ENCODE data around the gene NUFIP2.
"Not testable (repeated sequence)": the region's sequence is repeated elsewhere in the genome, so short reads cannot be mapped to it uniquely, and the experiment has no call there.

Gene NUFIP2

GRCh38 chr17:29293890-29294579, at the start of gene NUFIP2:
Gene NUFIP2 (minus strand): TSS chr17:29294148. CDS start chr17:29294059, 89 bp downstream.
- peak; percentile 71 to 100 (median 99) for DNase-seq

DNA sequence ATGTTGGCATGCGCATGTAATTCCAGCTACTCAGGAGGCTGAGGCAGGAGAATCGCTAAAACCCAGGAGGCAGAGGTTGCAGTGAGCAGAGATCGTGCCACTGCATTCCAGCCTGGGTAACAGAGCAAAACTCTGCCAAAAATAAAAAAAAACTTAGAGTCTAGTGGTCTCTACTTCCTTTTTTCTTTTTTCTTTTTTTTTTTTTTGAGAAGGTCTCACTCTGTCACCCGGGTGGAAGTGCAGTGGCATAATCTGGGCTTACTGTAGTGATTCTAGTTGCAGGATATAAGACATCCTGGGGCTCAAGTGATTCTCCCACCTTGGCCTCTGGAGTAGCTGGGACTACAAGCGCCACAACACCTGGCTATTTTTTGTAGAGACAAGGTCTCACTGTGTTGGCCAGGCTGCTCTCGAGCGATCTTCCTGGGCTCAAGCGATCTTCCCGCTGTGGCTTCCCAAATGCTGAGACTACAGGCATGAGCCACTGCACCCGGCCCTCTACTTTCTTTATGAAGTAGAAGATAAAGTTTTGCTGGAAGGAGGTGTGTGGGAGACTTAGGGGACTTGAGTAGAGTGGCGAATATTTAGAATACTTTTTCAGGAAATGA, 48.3 kb upstream of the NUFIP2 start:
- no peak for DNase-seq

- DNase-seq: no peak
Measured at GRCh38 chr17:29341726-29342125, 47.8 kb upstream of the NUFIP2 start.

GRCh38 chr17:29339016-29339415, 45.1 kb upstream of the NUFIP2 start:
- not testable (repeated sequence) for DNase-seq

DNA sequence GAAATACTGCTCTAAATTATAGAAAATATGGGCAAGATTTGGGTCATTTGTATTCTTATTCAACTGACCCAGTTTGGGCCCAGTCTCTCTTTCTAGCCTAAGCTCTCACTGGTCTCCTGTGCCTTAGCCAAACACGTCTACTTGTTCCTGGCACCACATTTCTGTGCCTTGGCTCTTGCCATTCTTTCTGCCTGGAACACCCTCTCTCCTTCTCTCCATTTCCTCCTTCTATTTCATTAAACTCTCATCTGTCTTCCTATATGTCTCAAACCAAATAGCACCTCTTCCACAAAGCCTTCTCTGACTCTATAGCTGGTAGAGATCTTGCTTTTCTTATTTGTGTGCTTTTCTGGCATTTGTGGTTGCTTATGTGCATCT, 37.7 kb upstream of the NUFIP2 start:
- peak in 14 of 56 donors; percentile 1 to 56 (median 14) for DNase-seq

- no peak for DNase-seq
Measured at GRCh38 chr17:29331075-29331707, 37.2 kb upstream of the NUFIP2 start.

GRCh38 chr17:29327412-29327811, 33.5 kb upstream of the NUFIP2 start:
- no peak for DNase-seq

- no peak for DNase-seq
Measured at GRCh38 chr17:29326023-29326813, 32.3 kb upstream of the NUFIP2 start.

GRCh38 chr17:29322363-29322762, 28.4 kb upstream of the NUFIP2 start:
- no peak for DNase-seq

- DNase-seq: no peak
Measured at GRCh38 chr17:29303386-29303785, 9.4 kb upstream of the NUFIP2 start.

DNA sequence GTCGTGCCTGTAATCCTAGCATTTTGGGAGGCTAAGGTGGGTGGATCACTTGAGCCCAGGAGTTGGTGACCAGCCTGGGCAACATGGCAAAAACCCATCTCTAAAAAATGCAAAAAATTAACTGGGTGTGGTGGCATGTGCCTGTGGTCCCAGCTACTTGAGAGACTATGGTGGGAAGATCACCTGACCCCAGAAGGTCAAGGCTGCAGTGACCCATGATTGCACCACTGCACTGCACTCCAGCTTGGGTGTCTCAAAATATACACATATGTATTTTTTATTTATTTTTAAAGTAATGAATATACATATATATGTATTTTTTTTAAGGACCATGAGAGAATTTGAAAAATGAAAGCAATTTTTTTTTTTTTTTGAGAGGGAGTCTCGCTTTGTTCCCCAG, 5.1 kb upstream of the NUFIP2 start:
- DNase-seq: no peak

DNA sequence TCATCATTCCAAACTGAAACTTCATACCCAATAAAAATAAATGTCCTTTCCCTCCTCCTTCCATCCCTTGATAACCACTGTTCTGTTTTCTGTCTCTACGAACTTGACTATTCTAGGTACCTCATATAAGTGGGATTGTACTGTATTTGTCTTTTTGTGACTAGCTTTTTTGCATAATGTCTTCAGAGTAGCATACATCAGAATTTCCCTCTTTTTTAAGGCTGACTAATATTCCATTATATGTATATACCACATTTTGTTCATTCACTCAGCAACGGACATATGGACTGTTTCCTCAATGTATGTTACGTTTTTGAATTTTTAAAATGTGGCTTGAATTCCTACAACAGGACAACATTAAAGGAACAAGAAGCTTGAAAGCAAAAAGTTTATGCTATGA, 1.5 kb upstream of the NUFIP2 start:
- DNase-seq: no peak

DNA sequence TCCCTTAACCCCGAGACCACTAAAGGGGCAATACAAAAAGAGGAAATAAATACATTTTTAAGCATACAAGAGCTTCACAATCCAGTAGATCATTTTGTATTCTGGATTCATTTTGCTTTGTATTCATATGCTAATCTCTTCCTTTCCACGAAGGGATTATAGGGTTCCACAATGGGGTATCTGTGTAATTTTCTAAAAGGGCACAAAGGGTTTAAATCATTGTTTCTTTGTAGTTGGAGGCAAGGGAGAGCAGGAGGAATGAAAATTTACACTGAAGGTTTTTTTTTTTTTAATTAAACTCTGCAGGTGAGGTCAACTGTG, 592 bp upstream of the NUFIP2 start:
- DNase-seq: no peak

- DNase-seq: peak in 45 of 56 donors; percentile 11 to 83 (median 55)
Measured at GRCh38 chr17:29292992-29293889, 707 bp downstream of the NUFIP2 start.

DNA sequence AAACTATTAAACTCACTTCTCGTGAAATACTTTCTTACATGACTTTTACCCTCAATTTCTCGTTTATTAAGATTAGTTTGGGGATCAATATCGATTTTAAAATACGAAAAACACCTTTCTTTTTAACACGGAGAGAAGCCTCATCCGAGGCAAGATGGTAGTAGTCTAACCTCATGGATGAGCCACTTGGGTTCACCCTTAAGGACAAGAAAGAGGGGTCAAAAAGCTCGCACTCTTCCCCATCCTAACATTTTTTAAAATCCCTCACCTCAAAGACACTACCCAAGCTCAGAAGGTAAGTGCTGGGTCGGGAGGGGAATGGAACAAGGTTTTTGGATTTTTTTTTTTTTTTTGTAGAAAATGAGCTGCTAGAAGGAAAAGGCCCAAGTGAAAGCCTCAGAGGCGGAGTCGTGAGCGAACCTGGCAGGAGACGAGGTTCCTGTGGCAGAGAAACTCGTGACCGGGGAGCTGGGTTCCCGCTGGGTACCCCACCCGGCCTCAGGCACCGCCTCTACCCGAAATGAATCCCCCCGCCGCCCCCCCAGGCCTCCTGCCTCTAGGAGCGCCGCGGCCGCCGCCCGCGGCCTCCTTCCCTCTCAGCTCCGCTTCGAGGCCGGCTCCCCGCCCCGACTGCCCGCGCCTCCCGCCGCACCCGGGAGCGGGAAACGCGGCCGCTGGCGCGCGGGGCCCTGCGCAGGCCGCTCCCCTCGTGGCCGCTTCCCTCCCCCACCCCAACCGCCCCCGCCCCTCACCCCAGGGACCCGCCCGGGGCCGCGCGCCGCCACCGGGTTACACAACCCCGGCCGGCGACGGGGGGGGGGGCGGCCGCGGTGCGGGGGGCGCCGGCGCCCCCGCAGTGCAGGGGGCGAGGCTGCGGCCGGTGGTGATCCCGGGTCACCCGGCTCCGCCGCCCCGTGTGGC, 1.6 kb downstream of the NUFIP2 start:
- peak in 49 of 56 donors; percentile 20 to 83 (median 55) for DNase-seq

DNA sequence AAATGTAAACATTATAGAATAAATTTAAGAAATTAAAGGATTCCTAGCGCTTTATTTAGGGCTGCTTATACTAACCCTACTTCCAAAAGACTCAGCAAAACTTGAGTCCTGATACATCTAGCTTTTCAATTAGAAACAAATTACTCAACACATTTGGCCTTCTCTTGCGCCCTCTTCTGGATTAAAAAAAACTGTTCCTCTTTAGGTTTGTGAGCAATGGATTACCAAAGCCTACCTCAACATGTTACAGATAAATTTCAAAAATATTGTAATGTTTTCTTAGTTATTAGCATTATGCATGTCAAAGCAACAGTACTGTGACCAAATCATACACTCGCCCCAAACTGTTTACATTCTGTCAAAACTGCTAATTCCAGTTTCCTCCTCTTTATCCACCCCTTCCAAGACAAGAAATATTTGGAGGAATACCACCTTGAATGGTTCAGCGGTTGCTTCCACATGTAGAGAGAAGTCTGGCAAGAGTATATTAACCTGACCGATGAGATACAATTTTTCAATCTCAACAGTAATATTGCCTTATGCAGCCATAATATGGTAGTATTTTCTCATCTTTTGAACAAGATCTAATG, 2.7 kb downstream of the NUFIP2 start:
- DNase-seq: peak in 4 of 56 donors; percentile 4 to 36 (median 6)

DNA sequence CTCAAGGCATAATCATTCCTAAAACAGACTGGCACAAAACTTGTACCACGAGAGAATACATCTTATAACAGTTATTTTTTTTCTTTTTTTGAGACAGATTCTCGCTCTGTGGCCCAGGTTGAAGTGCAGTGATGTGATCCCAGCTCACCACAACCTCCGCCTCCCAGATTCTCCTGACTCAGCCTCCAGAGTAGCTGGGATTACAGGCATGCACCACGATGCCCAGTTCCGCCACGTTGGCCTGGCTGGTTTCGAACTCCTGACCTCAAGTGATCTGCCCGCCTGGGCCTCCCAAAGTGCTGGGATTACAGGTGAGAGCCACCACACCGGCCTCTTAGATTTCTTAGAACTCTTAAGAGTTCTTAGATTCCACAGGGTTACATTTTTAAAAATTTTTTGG, 4.1 kb downstream of the NUFIP2 start:
- DNase-seq: no peak

DNA sequence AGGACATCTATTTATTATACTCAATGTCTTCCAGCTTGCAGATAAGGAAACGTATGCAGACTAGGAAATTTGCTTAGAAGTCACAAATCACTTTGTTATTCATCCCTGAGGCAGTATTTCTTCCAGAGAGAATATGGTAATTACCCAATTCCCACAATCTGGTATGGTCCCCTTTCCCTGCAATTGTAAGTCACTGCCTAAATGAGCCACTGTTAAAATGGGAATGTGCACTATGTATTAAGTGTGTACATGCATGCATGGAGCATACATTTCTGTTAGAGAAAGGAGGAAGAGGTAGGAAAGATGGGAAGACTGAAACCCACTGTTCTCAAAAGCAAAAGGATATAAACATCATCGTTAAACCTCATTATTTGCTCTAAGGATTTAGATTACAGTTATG, 10.0 kb downstream of the NUFIP2 start:
- no peak for DNase-seq

DNA sequence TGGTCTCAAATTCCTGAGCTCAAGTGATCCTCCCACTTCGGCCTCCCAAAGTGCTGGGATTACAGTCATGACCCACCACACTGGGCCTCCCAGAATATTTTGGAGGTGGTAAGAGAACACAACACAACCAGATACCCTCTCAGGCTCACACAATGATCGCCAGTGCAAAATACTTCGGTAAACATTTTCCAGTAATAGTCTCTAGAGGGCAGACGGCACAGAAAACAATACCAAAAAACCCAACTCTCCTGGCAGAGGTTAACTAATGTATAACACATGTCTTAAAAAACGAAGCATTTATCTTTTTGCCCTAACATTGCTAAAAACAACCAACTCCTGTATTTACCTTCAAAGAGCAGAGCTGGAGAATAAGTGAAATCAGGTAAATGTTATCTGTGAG, 10.5 kb downstream of the NUFIP2 start:
- DNase-seq: no peak

Measured in nucleus accumbens (tissue), 56 donors.